HG03354 (cell line): ENCODE measurements around the gene VSIR.

Experiments used
- ATAC-seq: cut with Tn5 transposase; IDR thresholded peaks from one replicate; pipeline ENCODE4 v1.9.1; 2021; ENCODE audit warnings: mild to moderate bottlenecking; ENCODE audit not compliant: unreplicated experiment, poor library complexity, severe bottlenecking

VSIR gene

DNA sequence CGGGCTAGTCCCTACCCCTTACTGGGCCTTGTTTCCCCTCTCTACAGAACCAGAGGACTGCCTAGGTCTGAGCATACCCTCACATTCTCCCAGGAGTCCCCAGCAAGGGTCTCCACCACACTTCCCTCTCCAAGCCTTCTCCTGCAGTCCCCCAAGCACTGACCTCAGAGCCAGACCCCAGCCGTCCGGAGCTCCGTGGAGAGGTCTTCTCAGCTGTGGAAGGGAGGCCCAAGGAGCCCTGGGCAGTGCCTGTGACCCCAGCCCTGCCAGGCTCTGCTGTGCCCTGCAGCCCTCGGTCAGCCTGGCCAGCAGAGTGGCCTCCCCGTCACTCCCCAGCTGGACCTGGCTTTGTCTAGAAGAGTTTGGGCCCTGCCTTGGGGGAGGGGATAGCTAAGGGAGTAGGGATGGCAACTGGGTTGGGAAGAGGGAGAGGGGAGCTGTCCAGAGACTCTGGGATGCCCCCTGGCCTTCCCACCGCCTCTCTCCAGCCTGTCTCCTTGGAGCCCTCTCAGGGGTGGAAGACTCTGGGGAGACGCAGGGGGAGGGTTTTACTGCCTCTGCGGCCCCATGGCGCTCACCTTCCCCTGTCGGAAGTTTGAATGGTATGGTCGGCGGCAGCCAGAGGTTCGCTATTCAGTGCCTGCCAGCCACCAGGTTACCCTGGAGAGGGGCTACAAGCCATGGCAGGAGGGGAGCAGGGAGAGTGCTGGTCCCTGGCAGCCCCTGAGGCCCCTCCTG, 53.7 kb downstream of the VSIR start, which contains the start of gene C10orf105:
C10orf105 (minus strand) TSS at position 315 of the 738 bp plus-strand sequence. CDS start 3,441 bp downstream, outside the sequence.
- no peak for ATAC-seq

DNA sequence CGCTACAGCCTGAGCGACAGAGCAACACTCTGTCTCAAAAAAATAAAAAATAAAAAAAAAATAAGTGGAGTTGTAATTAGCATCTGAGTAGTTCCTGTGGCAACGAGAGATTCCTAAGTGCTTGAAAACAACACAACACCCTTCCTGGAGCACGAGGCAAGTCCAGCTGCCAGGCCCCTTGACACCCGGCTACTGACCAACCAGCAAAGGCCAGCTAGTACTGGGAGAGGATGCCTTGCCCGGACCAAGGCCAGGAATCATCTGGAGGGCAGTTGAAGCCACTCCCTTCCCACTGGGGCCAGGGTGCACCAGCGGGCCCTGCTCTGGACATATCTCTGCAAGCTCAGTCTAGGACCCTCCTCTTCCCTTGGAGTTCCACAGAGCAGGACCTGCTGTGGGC, 54.3 kb downstream of the VSIR start:
- no peak for ATAC-seq

DNA sequence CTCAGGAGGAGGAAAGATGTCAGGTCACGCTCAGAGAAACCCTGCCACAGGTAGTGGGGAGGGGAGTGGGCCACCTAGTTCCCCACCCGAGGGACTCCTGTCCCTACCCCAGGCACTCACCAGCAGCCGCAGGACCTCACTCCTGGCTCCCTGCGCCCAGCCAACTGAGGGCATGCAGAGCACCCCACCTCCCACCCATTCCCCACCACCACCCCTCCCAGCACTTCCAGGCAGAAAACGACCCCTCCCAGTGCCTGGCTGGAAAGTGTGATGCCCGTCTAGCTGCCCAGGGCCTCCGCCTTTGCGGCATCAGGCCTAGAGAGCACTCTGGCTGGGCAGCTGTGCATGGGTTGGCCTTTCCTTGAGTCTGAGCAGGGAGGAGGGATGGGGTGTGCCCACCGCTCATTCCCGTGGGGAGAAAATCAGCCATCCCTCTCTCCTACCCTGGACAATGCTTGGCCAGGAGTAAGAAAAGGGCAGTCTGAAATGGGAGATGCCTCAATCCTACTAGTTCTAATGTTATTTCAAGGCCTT, 55.1 kb downstream of the VSIR start:
- ATAC-seq, result no peak

DNA sequence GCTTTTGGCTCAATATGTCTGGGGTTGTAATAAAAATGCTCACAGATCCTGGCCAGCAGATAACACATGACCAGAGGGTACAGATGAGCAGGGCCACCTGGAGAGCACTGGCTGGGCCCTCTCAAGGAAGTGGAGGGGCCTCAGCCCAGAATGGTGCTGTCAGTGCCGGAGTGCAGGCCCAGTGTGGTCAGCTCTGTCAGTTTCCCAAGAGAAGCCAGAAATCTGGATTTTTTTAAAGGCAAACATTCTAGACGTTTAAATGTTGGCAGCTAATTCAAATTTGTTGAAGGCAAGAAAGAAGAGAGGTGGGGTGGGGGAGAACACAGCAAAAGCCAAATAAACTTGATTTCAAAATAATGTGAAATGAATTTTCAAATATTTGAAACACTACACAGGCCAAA, 55.8 kb downstream of the VSIR start:
- no peak for ATAC-seq

DNA sequence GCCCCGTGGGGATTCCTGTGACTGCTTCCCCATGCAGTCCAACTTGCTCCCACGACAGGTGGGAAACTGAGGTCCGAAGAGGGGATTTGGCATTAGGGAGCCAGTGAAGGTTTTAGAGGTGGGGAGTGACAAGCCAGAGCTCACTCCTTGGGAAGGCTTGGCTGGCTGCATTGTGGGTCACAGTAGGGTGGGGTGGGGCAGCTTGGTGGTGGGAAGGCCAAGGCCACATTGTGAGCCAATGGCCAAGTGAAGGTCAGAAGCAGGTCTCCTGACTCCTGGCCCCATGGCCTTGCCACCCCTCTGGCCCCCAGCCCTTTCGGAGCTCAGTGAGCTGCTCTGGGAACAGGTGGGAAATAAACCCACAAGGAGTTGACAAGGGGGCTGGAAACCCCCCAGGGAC, 56.3 kb downstream of the VSIR start:
- no peak for ATAC-seq

DNA sequence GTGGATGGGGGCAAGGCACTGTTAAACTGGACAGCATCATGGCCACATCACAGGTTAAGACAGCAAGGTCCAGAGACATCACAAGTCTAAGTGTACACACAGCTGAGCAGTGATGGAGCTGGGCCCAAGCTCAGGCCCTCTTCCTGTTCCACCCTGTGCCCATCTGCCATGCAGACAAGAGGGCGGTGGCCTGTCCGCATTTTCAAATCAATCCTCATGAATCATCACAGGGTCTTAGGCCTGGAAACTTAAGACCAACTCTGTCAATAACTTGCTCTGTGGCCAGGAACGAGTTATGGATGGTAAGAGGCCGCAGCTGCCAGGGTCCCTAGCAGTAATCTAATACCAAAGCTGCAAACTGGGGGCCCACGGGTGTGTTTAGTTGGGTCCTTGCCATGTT, 56.9 kb downstream of the VSIR start:
- no peak for ATAC-seq

DNA sequence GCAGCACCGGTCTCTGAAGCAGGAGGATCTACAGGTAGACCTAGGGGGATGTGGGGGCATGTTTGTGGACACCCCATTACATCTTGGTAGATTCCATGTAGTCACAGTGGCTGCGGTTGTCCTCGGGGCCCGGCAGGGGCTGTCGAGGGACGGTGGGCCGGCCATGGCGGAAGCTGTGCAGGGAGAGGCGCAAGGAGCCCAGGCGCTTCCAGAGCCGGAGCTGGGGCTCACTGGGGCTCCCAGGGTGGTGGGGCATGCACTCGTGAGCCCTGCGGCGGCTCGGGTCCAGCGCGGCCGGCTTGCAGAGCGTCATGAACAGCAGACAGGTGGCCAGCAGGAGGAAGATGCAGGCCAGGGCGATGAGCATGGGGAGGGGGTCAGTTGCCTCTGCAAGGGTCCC, 57.5 kb downstream of the VSIR start:
- no peak for ATAC-seq

DNA sequence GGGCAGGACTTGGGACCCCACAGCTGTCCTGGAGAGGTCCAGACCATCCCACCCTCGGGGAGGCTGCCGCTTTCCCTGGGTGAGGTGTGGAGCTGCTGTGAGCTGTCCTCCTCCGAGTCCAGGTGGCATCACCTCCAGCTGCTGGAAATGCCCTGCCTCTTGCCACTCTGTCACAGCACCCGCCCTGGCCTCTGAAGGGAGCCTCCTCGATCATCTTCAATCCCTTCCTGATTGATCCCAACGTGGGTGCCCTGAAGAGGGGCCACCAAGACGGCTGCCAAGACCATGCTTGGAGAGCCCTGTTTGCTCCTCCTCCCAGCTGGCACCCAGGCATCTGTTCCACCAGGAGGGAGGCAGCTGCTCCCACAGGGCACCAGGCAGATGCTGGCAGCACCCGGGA, 58.3 kb downstream of the VSIR start:
- ATAC-seq, result no peak

DNA sequence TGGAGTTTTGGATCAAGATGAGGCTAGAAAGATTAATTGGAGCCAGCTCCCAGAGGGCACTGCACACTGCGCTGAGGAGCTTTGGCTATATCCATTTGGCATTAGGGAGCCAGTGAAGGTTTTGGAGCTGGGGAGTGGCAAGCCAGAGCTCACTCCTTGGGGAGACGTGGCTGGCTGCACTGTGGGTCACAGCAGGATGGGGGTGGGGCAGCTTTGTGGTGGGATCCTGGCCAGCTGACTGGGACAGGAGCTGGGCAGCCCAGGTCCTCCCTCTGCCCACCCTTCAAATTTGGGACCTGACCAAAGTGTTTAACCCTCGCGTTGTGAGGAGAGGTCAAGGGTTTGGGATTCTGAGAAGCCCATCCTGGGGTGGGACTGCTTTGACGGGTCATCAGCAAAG, 58.7 kb downstream of the VSIR start:
- ATAC-seq, result no peak

DNA sequence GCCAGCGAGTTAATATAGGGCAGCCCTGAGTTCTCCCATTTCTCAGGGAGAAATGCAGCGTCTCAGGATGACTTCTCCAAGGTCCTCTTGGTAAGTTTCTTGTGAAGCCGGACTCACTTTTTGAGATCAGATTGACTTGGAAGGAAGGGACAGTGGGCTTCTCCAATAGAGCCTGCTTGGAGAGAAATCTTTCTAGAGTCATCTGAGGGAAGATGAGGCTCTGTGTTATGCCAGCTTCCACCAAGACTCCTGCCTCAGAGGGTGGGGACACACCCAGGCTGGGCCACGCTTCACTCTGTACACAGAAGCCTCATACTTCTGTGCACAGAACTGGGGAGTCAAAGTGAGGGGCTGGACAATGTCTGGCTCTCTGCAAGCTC, 59.3 kb downstream of the VSIR start:
- no peak for ATAC-seq

DNA sequence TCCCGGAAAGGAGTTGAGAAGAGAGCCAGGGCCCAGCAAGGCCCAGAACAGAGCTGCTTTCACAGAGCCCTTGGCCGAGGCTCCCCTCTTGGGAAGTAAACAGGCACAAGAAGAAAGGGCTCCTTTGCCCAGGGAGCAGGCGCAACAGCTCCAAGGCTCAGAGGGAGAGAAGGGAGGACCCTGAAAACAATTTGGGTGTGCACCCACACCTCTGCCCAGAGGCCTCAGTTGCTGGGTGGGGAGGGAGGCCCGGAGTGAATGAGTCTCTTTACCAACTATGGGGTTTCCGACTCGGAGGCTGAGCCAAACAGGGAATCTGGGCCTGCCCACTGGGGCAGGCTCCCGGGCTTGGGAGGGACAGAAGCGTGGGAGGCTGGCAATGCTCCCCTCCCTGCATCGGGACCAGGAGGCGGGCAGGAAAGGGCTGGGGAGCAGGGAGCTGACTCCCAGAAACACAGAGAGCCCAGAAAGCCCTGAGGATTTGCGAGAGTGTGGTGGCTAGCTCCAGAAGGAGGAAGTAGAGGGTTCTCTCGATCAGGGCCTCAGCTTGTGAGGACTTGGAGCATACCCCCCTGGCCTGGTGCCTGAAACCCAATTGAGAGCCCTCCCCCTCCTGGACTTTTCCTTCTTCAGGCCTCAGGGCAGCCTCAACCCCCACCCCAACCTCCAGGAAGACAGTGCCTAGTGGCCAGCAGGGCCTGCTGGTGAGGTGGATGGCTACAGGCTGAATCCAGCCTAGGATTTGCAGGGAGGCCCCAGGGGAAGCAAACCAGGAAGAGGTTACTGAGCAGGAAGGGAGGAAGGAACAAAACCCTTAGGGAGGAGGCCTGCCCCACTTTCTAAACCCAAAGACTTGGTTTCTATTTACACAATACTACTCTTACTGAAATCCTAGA, 59.9 kb downstream of the VSIR start:
- no peak for ATAC-seq

DNA sequence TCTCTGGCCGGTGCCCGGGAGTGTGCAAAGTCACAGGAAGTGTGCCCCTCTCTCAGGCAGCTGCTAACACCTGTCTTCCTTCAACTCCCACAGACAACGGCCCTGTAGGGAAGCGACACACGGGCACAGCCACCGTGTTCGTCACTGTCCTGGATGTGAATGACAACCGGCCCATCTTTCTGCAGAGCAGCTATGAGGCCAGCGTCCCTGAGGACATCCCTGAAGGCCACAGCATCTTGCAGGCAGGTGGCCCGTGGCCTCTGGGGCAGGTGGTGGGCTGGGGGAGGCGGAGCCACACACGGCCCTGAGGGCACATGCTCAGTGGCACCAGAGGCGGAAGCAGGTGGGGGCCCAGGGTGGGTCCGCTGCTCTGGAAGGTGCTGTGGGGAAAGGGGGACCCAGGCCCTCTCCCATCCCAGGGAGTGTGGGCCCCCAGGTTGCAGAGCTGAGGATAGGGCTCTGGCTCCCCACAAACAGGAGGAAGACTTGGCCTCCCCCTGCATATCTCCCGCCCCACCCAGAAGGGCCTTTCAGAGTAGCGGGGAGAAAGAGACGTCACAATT, 60.7 kb downstream of the VSIR start:
- ATAC-seq, result no peak

DNA sequence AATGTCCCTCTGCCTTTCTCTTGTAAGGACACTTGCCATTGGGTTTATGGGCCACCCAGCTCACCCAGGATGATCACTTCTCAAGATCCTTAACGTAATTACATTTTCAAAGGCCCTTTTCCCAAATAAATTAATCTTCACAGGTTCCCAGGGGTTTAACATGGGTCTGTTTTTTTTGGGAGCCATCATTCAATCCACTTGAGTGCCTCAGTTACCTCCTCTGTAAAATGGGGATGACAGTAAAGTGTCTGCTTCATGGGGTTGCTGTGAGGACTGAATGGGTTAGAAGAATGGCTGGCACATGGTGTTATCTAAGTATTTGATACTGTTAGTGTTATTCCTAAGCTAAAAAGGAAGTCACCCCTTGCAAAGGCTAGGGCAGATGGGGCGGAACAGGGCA, 61.1 kb downstream of the VSIR start:
- no peak for ATAC-seq

DNA sequence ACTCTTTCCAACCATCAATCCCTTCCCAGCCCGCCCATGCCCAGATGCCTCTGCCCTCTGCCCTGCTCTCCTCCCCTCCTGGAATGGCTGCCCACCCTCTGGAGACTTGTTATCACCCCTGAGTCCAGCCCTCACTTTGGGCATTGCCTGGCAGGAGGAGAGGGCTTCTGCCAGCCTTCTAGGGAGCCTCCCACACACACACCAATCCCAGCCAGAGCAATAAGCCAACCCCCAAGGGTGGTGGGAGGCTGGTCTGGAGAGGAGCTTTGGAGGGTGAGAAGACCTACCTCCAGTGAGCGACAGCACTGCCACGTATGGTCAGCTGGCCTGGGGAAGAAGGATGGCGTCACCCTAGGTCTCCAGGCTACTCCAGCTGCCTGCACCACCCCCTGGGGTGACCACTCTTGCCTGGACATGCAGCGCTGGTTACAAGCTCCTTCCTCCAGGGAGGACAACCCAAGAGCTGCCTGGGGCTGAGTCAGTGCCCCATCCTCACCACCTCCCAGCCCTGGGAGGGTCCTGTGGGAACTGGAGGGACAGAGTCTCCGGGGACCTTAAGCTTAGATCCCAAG, 62.2 kb downstream of the VSIR start:
- ATAC-seq, result no peak

DNA sequence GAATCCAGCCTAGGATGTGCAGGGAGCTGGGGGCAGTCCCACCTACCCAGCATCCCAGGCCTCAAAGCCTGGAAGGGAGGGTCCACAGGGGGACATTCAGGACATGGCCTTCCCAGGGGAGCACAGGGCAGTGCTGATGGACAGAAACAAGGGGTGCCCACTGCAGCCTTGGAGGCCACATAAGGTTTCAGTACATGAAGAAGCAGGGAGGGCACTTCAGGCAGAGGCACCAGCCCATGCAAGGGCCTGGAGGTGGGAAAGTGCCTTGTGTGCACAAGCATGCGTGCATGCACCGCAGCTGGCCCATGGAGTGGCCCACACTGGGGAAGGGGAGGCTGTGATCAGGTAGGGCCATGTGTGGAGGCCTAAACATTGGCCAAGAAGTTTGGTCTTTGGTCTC, 62.8 kb downstream of the VSIR start:
- ATAC-seq, result no peak

DNA sequence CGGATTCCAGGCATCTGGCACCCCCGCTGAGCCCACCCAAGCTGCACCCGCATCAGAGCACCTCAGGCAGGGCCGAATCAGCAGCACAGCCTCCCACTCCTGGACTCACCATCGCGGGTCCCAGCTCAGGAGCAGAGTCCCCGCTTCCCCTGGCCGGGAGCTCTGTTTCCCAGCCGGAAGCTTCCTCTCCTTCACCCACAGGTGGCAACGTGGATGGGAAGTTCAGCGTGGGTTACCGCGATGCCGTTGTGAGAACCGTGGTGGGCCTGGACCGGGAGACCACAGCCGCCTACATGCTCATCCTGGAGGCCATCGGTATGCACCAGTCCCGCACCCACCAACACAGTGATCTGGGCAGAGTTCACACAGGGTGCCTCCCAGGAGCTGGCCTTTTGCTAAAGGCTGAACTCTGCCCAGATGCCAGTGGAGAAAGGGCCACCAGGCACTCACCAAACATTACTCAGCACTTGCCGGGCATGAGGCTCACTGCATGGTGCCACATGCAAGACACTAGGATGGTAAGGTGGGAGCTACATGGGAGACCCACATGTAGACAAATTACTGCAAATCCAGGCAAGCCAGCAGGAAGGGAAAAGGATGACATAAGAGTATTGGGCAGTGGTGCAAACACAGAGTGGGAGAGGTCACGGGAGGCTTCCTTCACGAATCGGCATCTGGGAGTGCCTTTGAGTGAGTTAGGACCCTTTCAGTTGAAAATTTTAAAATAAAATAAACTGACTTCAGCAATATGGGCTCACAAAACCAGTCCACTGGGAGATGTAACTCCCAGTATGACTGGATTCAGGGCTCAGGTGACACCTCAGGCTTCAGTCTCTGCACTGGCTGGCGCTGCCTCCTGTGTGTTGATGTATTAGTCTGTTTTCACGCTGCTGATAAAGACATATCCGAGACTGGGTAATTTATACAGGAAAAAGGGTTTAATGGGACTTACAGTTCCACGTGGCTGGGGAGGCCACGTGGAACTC, 64.1 kb downstream of the VSIR start:
- no peak for ATAC-seq

DNA sequence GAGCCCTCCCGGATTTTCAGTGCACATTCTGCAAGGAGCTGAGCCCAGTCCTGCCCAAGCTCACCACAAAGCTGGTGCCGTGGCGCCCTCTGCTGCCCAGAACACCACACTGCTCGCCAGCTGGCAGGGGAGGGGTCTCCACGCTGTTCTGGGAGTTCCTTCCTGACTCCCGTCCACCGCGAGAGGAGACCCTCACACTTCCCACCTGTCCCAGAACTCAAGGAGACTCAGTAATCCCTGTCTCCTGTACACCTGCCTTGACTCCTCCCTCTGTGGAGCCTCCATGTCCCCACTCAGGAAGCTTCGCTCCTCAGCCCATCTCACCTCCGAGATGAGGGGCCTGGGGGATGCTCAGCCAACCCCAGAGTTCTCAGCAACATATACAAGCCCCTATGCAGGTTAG, 65.0 kb downstream of the VSIR start:
- no peak for ATAC-seq

DNA sequence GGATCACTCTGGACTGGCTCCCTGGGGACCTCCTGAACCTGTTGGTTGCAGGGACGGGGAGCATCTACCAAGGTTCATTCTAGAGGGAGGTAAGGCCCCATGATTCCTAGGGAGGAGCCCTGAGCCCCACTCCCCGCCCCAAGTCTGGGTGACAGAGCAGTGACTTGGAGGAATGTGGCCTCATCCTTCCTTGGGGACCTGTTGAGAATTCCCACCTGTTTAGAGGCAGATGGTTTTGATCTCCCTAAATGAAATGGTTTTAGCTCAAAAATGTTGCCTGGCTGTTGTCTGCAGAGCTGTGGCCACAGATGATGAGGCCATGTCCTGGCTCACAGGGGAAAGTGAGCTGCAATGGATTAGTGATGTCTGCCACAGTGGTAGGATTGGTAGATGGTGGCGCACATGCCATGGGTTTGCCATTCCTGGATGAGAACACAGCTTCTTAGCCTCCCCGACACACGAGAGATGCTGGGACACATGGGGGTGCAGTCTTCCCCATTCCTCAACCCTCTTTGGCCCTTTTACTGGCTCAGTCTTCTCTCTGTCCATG, 66.0 kb downstream of the VSIR start:
- no peak for ATAC-seq
